NCI-H2029 (cell line): ENCODE measurements around the gene DDAH1.

Experiments
- DNase-seq: peaks from one replicate; lab custom pipeline; 2025; lab: John Stamatoyannopoulos, UW

The DDAH1 gene

DNA sequence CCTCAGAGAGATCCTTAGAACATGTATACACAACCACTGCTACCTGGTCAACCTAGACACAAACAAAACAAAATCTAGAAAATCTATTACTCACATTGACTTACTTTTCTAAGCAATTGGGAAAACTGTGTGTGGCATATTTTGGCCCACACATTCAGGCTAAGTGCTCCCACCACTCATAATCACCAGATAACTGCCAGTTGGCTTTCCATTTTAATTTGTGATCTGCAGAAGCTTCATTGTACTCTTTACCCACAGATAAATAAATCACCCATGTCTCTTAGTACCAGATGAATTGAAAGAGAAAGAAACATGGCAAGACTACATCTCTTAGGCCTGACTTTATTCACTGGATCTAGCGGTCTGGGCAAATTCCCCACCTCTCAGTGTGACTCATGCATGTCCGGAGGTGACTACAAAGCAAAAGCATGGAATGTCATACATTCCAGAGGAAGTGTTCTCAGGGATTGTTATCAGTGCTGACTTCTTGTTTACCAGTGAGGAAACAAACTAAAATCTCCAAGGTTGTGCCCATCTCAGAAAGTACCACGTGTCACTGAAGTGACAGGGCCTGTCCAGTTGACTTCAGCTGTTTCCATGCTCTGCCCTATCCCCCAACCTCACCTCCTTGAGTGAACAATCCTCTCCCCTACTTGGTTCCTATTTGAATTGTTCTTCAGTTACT lies 136.1 kb downstream of the DDAH1 start:
- DNase-seq: no peak

DNA sequence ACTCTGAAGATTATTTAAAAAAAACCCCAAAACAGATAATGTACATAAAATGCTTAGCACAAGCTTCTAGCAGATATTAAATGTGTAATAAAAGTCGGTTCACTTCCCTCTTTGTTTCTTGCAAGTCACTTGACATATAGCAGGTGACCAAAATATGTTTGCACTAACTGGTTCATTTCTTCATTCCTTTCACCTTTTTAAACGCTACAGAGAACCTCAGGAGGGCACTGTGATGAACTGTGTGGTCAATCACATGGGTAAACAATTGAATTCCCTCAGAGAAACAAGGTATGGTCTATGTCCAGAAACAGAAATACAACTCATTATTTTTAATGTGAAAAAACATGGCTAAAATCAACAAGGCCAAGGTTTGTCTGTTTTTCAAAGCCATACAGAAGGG lies 137.2 kb downstream of the DDAH1 start:
- no peak for DNase-seq

DNA sequence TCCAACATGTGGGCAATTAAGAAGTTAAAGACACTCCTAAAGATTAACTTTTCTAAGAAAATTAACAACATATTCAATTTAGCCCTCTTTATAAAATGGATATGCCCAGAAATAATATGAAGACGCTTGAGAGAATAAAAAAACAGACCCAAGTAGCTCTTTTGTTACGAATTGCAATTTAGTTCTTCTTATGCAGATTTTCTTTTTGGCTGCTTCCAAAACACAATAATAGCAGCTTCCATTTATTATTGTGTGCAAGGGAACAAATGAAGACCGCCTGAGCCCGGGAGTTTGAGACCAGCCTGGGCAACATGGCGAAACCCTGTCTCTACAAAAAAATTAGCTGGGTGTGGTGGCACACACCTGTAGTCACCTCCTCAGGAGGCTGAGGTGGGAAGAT lies 138.1 kb downstream of the DDAH1 start:
- DNase-seq: no peak

DNA sequence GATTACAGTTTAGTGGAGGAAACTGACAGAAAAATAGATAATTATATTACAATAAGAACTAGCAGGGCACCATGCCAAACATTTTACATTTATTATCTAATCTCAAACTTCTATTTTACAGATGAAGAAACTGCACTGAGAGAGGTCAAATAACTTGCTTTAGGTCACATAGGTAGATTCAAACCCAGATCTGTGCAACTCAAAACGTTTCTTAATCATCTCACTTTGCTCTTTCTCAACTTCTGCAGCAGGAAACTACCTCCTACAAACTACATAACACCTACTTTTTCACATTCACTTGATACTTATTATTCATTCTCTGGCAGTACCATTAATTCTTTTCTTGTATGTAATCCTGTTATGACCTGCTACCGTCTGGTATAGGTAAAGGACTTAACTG lies 138.6 kb downstream of the DDAH1 start:
- no peak for DNase-seq

DNA sequence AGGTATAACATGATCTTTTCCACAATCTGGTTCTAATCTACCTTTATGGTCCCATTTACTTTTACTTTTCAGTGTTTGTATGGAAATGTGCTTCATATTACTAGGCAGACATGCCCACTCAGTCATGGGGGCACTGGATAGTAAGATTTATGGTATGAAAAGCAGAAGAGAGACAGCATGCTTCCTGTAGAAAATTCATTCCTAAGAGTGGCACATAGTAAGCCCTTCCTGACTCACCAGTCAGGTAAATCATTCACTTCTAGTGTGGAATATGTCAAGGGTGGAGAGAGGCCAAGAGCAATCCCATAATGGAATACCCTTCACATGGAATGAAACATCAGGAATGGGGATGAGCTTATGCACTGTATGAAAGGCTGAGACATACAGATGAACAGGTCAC lies 139.0 kb downstream of the DDAH1 start:
- no peak for DNase-seq

DNA sequence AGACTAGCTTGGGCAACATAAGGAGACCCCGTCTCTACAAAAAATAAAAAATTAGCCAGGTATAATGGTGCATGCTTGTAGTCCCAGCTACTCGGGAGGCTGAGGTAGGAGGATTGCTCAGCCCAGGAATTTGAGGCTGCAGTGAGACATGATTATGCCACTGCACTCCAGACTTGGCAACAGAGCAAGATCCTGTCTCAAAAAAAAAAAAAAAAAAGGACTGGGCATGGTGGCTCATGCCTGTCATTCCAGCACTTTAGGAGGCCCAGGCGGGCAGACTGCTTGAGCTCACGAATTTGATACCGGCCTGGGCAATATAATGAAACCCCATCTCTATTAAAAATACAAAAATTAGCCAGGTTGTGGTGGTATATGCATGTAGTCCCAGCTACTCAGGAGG lies 141.2 kb downstream of the DDAH1 start:
- DNase-seq: no peak

DNA sequence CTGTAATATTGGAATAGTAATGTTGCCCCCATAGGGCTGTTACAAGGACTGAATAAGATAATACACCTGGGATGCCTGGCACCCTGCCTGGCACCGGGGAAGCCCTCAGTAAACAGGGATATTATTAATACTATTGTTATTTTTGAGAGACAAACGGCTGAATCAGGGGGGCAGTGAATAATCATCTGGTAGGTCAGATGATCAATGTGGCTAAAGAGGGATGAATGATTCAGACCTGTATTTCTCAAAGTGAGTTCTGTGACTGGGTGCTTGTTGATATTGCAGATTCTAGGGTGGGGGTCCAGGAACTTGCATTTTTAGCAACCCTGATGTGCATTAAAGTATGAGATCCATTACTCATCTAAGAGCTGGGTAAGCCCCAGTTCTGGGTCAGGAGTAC lies 142.3 kb downstream of the DDAH1 start:
- no peak for DNase-seq

DNA sequence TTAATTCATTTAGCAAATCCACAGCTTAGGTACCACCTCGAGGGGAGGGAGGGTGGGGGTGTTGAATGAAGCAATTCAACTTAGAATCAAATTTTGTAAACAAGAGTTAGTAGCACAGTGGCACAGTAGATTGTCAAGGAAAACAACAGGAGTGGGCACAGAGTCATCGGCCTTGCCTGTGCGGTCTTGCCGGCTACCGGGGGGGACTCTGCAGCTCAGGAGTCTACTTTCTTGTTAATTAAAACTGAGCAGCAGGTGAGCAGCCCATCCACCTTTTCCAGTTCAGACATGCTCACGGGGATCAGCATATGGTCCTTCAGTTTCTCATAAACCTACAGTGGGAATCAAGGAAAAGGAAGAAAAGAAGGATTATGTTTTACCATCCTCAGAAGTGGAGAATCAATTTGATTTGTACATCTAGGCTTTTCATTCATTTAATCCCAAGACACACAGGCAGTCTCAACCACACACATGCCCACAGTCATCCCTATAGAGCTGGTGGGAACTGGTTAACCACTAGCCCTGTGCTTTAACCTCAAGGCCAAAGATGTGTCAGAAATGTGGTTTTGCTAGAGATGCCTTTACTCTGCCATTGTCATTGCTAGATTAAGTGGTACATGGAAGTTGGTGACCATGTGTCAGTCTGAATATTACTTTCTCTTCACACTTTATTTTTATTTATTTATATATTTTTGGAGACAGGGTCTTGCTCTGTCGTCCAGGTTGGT lies 143.6 kb downstream of the DDAH1 start:
- no peak for DNase-seq

DNA sequence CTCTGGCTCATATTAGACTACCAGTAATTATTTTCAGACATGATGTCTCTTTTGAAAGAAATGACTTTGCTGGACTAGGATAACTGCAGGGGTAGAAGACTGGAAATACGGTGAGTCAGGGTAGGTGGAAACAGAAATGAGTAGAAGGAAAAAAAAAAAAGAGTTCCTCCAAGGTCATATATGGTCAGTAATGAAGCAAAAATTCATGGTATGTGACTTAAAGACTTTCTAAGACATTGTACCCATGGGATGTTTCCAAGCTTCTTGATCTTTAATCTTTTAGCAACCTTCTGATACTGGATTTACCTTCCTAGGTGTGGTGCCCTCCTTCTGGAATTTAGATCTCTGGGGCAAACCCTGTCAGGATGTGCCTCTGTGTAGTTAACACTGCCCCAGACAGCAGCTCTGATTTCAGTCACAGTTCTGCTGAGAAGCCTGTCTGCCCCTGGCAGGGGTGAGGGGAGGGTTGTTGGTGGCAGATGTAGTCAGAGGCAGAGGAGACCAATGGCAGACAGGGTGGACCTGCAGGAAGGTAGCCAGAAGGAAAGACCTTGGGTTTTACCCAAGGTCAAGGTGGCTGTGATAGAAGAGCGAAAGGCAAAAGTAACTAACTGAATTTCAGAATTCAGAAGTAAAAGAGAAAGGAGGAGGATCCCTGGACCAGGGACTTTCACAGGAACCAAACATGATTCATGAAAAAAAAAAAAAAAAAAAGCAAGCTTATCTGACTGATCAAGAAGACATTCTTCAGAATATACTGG lies 144.4 kb downstream of the DDAH1 start:
- DNase-seq: no peak

DNA sequence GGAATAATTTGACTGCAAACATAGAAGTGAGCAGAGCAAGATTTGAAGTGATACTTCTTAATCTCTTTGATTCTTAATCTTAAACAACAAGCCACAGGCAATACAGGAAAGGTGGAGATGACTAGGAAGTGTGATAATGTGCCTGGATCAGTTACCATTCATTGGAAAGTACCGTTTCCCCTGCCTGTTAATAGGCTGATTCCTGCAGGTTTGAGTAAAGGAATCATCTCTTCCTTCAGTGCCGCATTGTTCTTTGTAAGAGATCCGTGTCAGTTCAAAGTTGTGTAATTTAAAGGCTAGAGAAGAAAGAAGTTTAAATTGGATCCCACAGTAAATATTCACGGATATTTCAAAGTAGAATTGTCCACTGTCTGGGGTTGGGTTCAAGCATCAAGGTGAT lies 145.0 kb downstream of the DDAH1 start:
- no peak for DNase-seq

DNA sequence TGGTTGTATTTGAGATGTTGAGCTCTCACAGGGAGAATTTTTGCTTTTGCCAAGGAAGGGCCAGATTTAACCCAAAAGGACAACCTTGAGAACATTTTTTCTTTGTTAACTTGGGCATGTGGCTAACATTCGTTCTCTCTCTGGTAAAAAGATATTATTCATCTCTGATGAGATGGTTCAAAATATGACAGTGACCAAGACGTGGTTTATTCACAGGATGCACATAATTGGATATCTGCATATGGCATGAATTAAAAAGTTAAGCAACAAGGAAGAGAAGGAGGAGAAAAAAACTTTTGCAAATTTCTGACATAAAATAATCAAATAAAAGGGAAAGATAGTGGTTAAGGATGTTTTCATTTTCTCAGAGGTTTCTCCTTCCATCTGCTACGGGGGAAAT lies 145.5 kb downstream of the DDAH1 start:
- no peak for DNase-seq

DNA sequence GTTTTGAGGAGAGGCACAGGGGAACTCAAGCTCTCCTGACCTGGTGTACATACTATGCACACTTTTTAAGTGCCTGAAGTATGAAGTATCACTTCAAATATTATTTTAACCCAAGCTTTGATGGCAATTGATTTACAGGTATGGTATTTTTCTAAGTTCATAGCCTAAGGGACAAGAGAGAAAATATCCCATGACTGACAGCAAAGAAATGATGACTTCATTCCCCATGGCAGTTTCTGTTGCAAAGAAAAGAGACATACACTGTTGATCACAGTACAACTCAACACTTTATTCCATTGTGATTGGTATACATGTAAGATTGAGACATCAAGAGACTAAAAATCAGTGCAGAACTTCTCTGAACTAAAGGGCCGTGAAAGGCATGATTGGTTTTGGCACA lies 146.7 kb downstream of the DDAH1 start:
- no peak for DNase-seq

DNA sequence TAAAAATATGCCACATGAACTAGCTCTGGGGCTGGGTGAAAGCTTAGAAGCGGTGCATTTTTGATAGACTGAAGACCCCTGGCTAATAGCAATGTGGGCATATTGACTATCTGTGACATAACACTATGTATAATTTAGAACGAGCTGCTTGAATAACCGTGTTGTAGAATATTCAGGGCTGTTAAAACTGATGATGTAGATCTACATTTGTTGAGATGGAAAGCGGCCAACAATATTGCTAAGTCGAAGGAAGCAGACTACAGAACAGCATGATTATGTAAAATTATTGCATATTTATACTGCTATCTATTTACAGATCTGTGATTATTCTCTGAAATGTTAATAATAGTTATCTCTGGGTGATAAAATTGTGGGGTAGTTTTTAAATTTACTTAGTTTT lies 147.4 kb downstream of the DDAH1 start:
- DNase-seq: no peak

DNA sequence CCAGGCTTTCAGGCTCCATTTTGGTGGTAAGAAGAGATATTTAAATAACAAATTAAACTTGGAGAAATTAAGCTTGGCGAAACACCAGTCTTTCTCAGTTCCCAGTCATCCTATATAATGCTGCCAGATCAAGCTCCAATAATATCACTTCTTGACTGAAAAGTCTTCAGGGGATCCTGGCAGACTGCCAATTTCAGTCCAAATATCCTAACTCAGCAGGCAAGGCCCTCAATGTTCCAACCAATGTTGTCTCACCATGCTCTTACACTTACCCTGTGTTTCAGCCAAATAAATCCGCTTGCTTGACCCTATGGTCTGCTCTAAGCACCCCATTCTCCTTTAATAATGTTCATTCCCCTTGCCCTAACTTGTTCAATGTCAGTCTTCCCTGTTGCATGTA lies 148.6 kb downstream of the DDAH1 start:
- no peak for DNase-seq

DNA sequence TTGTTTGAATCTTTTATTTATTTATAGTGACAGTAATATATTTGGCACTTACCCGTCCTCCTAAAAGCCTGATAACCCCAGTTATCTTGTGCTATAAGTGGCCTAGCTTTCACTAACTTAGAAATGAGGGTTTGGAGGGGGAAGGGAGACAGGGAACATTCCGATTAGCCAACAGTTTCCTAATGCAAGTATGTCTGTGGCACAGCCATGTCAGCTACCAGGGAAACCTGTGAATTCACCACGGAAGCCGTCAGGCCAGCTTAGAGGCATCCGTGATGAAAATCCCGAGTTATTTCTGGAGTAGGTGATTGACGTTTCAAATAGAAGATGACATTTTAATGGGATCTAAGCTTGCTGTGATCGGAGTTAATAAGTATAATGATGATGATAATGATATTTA lies 149.2 kb downstream of the DDAH1 start:
- no peak for DNase-seq

DNA sequence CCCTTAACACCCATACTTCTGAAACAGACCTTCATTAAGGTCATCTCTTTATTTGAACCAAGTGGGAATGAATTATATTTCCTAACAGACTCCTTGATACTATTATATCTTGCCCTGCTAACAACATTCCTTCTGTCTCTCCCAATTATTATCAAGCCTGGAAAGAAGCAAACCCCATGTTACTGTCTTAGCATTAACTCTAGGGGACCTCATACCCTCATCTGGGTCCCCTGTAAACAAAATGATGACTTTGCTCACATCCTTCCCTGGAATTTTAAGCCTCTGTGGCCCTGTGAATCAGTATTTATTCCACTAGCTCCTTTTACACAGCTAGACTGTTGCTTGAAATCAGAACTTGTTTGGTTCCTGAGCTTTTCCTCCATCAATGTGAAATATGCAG lies 150.2 kb downstream of the DDAH1 start:
- no peak for DNase-seq

DNA sequence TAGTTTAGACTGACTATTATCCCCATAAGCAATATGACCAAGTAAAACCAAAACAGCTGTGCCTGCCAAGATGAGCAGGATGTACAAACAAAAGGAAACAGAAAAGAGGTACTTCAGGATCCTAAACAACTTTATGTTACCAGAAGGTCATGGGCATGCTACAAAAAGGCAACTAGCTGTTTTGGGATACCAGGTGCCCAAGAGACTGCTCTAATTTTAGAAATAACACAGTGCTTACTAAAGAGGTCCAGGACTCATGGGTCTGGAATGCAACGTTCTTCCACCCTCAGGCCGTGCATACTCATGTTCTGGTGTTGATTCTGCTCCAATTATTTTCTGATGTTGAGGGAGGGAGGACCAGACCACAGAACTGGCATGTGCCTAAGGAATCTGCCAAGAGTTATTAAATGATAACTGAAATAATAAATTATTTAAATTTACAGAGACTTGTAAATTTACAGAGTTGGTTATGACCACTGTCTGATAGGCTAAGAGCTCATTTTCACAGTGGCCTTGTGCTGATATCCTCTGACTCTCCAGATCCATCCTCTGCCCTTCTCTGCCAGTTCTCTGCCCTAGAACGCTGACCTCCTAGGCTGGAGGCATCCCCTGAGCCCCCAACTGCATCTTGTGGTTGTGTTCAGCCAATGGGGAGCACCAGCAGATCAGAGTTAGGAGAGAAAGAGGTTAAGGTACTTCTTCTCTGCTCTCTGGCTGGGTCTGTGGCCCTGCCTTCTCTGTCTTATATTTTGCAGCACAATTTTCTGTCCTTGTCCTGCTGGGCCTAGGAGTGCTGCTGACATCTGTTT lies 150.9 kb downstream of the DDAH1 start:
- DNase-seq: peak; percentile 56

DNA sequence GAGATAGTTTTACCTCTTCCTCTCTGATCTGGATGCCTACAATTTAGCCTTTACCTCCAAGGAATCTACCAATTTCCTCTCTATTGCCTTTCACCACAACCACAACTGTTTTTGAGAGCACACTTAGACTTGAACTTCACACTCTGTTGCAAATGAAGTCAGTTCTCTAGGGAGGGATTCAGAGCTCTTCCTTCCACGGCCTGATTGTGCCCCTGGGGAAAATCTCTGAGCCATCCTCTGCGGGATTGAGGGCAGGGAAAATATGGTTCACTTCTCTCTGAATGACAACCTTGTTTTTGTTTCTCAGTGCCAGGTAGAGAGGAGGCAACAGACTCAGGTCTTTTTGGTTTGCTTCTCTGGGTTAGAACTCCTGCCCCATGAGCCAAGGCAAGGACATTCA lies 153.1 kb downstream of the DDAH1 start:
- no peak for DNase-seq

DNA sequence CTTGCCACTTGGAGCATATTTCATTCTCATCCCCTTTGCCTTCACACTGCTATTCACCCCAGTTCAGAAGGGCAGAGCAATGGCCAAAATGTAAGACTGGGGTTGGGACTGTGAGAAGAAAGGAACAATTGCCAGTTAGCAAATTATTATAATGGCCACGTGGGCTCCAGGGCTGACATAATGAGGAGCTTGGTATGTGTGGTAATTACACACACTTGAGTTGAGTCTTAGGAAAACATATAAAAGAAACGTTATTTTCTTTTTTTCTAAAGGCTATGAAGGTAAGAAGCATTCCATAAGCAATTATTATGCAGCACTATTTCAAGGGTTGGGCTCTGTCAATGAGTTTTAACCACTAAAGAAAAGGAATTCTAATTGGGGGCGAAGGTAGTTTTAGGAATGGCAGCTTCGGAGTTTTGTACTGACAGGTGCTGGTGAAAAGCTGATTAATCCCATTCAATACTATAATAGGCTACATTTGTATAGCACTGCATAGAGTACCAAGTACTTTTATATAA lies 156.1 kb downstream of the DDAH1 start:
- DNase-seq: no peak

DNA sequence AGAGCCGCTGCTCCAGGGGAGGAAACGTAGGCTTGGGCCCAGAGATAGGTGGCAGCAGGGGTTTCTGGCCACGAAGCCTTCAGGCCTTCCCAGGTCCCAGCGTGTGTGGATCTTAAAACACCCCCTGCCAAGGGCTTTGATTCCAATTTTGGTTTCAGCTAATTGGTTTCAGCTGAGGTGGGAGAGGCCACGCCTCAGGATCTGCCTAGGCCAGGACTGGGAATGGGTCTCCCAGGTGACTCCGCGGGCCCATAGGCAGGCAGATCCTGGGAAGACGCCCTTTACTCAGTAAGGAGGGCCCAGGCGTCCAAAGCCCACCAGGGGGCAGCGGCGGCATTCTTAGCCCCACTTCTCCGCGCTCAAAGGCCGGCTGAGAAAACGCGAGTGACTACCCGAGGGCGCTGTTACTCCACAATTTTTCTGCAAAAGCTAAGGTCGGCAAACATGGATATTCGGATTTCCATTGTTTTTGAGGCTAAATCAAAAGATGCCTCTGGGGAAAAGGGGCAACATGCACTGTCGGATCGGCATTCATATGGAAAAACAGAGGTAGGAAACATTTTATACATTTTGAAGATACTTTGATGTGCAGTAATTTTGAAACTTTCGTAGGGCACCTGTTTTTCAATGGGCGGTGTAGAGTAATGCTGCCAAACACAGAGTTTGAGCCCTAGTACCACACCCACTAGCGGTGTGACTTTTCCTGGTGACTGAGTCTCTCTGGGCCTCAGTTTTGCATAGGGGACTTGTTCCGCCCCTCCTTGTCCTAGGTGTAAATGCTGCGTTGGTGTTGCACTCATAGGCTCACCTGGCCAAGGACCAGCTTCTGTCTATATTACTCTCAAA lies 156.7 kb downstream of the DDAH1 start:
- DNase-seq: peak; percentile 34

DNA sequence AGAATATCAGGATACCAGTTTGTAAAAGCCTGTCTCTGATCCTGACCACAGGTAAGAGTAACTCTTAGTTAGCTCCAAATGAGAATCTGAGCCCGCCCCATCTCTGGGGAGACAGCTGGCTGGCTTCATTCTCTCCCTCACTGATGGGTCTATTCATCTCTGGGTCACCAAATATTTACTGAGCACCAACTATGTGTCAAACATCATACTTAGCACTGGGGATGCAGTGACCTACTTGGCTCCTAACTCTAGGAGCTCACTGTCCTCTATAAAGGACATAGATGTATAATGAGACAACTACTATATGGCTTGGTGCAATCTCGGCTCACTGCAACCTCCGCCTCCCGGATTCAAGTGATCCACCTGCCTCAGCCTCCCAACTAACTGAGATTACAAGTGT lies 158.7 kb downstream of the DDAH1 start:
- no peak for DNase-seq
